Thoracic aorta (tissue), 2 donors: ENCODE results near the gene TET1. TPM values are rescaled to one million over a fixed set of nuclear protein-coding genes. Genes with fewer than 3 reads are reported as not detected.
A peak's percentile ranks its signal among the peaks of the same experiment; 100 is the strongest.

Source experiments
- ATAC-seq: fragments of 150-250 bp; one replicate; pipeline ENCODE4 v1.8.0; 2017; ENCODE audit warnings: low read depth; ENCODE audit not compliant: insufficient number of reproducible peaks, low FRiP score
- DNase-seq: peaks from one replicate; pipeline ENCODE4 v3.0.0-alpha.2; 2020; ENCODE audit warnings: low spot score
- H3K27ac ChIP-seq, 2 donors: fragments of 200-600 bp; sonication (generic); 1 replicate in 1 of 2; 2 replicates in 1 of 2; pipeline ENCODE4 v1.5.1; 2016; ENCODE audit warnings: mild to moderate bottlenecking in 2 of 2, moderate library complexity in 2 of 2
- H3K27me3 ChIP-seq: fragments of 200-600 bp; sonication (generic); replicated peaks from 2 replicates; pipeline ENCODE4 v1.6.0; 2016; ENCODE audit warnings: mild to moderate bottlenecking; ENCODE audit not compliant: insufficient read depth
- H3K36me3 ChIP-seq: fragments of 200-600 bp; sonication (generic); one replicate; pipeline ENCODE4 v1.5.1; 2016
- H3K4me1 ChIP-seq, 2 donors: fragments of 200-600 bp; sonication (generic); 1 replicate in 1 of 2; 2 replicates in 1 of 2; pipeline versions ENCODE4 v1.5.1 to v1.6.0; 2016; ENCODE audit warnings: low read depth in 2 of 2, mild to moderate bottlenecking in 1 of 2; ENCODE audit not compliant: control insufficient read depth in 1 of 2
- H3K4me3 ChIP-seq: fragments of 200-600 bp; sonication (generic); 2 replicates; pipeline ENCODE4 v1.5.1; 2016; ENCODE audit warnings: mild to moderate bottlenecking
- H3K9me3 ChIP-seq: fragments of 200-600 bp; sonication (generic); 2 replicates; pipeline ENCODE4 v1.5.1; 2016
- CTCF ChIP-seq: fragments of 200-600 bp; sonication (generic); IDR thresholded peaks from one replicate; pipeline ENCODE4 v1.5.1; 2019; ENCODE audit warnings: antibody characterized with exemption
- total RNA-seq, 2 donors: library from RNA; depleted of rRNA; stranded (reverse); fragments of >200 nt; gene quantifications; one replicate each; pipeline versions ENCODE4 v1.1.0 to v1.2.3, GENCODE V29; 2016

Gene TET1
- total RNA-seq, 2 donors from 2014 or later = 2.4 to 4.0 TPM

GRCh38 chr10:68559841-68560185 lies 324 bp upstream of the TET1 start:
- no peak for ATAC-seq
- Histone ChIP-seq H3K4me3 (peak overlapping the region; percentile 90), H3K9me3 (no peaks in the 10 kb centered on the region), H3K36me3 (no peaks in the 10 kb centered on the region), H3K4me1 (peaks cover 6 to 22% of the 10 kb centered on the region in 2 donors), H3K27ac (no peak overlapping the region), H3K27me3 (no peaks in the 10 kb centered on the region)
- DNase-seq = no peak
- no peak for TF ChIP-seq CTCF

- H3K36me3 ChIP-seq = no peaks in the 10 kb centered on the region
- H3K4me1 ChIP-seq = peaks cover 6 to 22% of the 10 kb centered on the region in 2 donors
- DNase-seq (no peak), ATAC-seq (no peak)
- no peak for TF ChIP-seq CTCF
- no peak overlapping the region for H3K27ac ChIP-seq
- H3K27me3 ChIP-seq = no peaks in the 10 kb centered on the region
- no peaks in the 10 kb centered on the region for H3K9me3 ChIP-seq
- H3K4me3 ChIP-seq = peak overlapping the region; percentile 90
Measured at GRCh38 chr10:68560943-68561864, 1.1 kb downstream of the TET1 start.

GRCh38 chr10:68561865-68562649 lies 1.9 kb downstream of the TET1 start:
- H3K27me3 ChIP-seq = no peaks in the 10 kb centered on the region
- H3K9me3 ChIP-seq = no peaks in the 10 kb centered on the region
- ATAC-seq (no peak), DNase-seq (no peak)
- no peak for TF ChIP-seq CTCF
- no peaks in the 10 kb centered on the region for H3K36me3 ChIP-seq
- H3K4me3 ChIP-seq = peak overlapping the region; percentile 90
- peaks cover 6 to 22% of the 10 kb centered on the region in 2 donors for H3K4me1 ChIP-seq
- no peak overlapping the region for H3K27ac ChIP-seq

- Histone ChIP-seq H3K27me3 (no peaks in the 10 kb centered on the region), H3K27ac (no peak overlapping the region), H3K4me3 (peak overlapping the region; percentile 30), H3K9me3 (no peaks in the 10 kb centered on the region), H3K36me3 (no peaks in the 10 kb centered on the region), H3K4me1 (peaks cover 6 to 22% of the 10 kb centered on the region in 2 donors)
- ATAC-seq (no peak), DNase-seq (no peak)
- no peak for TF ChIP-seq CTCF
Measured at GRCh38 chr10:68562661-68563570, 2.8 kb downstream of the TET1 start.
